ENCODE measurements around the gene KCNAB1. TPM values are rescaled to one million over a fixed set of nuclear protein-coding genes. Genes with fewer than 3 reads are reported as not detected.

The KCNAB1 gene
- polyA plus RNA-seq, 1 donor (not counting 4 experiments of a cell fraction or from before 2014, with no cell fraction given): 0.03 TPM

DNA sequence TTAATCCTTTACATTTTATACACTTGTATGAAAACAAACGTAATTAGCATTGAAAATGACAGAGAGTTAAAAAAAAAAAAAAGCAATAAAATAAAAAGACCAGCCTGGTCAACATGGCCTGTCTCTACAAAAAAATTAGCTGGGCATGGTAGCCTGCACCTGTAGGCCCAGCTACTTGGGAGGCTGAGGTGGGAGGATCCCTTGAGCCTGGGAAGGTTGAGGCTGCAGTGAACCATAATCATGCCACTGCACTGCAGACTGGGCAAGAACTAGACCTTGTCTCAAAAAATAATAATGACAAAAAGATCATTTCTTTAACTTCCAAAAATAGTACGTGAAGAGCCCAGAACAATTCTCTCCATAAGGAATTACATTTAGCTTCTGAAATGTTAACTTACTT is 432.6 kb downstream of the KCNAB1 start:
- no peak for DNase-seq (ENCODE audit: low read depth, low spot score)
- peak overlapping the region; percentile 92 for H3K4me2 ChIP-seq (ENCODE audit: control insufficient read depth, extremely low read depth, insufficient read depth, low read depth, low read length)
- FAIRE-seq: no peak
- no peaks in the 10 kb centered on the region for H3K27me3 ChIP-seq (ENCODE audit: control insufficient read depth, extremely low read depth, insufficient read depth, low read length)
- peak overlapping the region; percentile 96 for H3K9ac ChIP-seq (ENCODE audit: control insufficient read depth, extremely low read depth, insufficient read depth, low read length)
- no peaks in the 10 kb centered on the region for H4K20me1 ChIP-seq (ENCODE audit: control insufficient read depth, extremely low read depth, insufficient read depth, low read length)
- H3K9me3 ChIP-seq (ENCODE audit: control insufficient read depth, low read depth, low read length): no peaks in the 10 kb centered on the region
- H3K36me3 ChIP-seq (ENCODE audit: control insufficient read depth in 2 of 2, extremely low read depth in 1 of 2, insufficient read depth in 2 of 2, low read length in 2 of 2): peaks cover 3 to 46% of the 10 kb centered on the region in 2 experiments
- H3K79me2 ChIP-seq (ENCODE audit: control insufficient read depth, insufficient read depth, low read length): peaks cover 66% of the 10 kb centered on the region
- H3K4me1 ChIP-seq (ENCODE audit: control insufficient read depth, extremely low read depth, insufficient read depth, low read length): peaks cover 58% of the 10 kb centered on the region
- peak overlapping the region; percentile 94 to 99 (median 94) for H3K4me3 ChIP-seq (ENCODE audit: control insufficient read depth in 2 of 3, extremely low read depth in 1 of 3, insufficient read depth in 2 of 3, low read depth in 1 of 3, low read length in 3 of 3)
- peak overlapping the region; percentile 89 for H3K27ac ChIP-seq (ENCODE audit: control insufficient read depth, insufficient read depth, low read length)
- dilution Hi-C loops (cut with MboI; ENCODE audit: extremely low pct_ligation_motif_present, low sequenced_read_pairs): no loop called here
- H3K9me1 ChIP-seq (ENCODE audit: control insufficient read depth, extremely low read depth, insufficient read depth, low read length): no peaks in the 10 kb centered on the region
- H2AFZ ChIP-seq (ENCODE audit: control insufficient read depth, low read length): no peak overlapping the region
- TF ChIP-seq, protein P1, sequence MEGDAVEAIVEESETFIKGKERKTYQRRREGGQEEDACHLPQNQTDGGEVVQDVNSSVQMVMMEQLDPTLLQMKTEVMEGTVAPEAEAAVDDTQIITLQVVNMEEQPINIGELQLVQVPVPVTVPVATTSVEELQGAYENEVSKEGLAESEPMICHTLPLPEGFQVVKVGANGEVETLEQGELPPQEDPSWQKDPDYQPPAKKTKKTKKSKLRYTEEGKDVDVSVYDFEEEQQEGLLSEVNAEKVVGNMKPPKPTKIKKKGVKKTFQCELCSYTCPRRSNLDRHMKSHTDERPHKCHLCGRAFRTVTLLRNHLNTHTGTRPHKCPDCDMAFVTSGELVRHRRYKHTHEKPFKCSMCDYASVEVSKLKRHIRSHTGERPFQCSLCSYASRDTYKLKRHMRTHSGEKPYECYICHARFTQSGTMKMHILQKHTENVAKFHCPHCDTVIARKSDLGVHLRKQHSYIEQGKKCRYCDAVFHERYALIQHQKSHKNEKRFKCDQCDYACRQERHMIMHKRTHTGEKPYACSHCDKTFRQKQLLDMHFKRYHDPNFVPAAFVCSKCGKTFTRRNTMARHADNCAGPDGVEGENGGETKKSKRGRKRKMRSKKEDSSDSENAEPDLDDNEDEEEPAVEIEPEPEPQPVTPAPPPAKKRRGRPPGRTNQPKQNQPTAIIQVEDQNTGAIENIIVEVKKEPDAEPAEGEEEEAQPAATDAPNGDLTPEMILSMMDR (optimal IDR thresholded peaks at IDR 0.05 in 1 of 3, IDR thresholded peaks at IDR 0.05 in 1 of 3, conservative IDR thresholded peaks at IDR 0.05 in 1 of 3; ENCODE audit: extremely low read depth in 1 of 3, insufficient read depth in 2 of 3, low read length in 3 of 3): no peak
- no peak for TF ChIP-seq EZH2 (IDR thresholded peaks at IDR 0.05; ENCODE audit: low read length)

DNA sequence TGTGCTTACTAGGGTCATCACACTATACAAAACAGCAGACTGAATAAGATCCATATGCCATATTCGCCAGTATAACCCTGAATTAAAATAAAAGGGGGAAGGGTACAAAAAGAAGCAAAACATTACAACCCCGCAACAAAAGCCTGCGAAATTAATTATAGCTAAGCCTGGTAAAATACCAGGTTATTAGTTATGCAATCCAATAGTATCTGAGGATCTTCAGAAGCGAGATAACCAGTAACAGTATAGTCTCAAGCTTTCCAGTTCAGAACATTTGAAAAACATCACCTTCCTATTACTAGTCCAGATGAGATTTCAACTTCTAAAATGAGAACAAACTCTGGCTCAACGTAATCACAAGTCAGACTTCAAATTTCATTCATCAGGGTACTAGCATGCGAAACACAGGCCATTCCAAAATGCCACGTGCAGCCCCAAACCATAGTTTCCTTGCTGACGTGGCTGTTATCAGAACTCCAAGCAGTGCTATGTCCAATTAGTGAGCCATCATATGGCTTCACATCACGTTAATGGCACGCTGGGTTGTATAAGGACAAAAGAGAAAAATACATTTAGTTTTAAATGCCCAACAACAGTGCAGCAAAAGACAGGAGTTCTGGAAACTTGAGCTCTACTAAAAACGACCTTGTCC is 433.5 kb downstream of the KCNAB1 start:
- peaks cover 60% of the 10 kb centered on the region for H3K79me2 ChIP-seq (ENCODE audit: control insufficient read depth, insufficient read depth, low read length)

More for the DNA sequence above, 433.5 kb downstream of the KCNAB1 start:
- Histone ChIP-seq H2AFZ (ENCODE audit: control insufficient read depth, low read length) (no peak overlapping the region), H3K4me2 (ENCODE audit: control insufficient read depth, extremely low read depth, insufficient read depth, low read depth, low read length) (peak overlapping the region; percentile 92), H3K9ac (ENCODE audit: control insufficient read depth, extremely low read depth, insufficient read depth, low read length) (peak overlapping the region; percentile 96), H3K4me3 (ENCODE audit: control insufficient read depth in 2 of 3, extremely low read depth in 1 of 3, insufficient read depth in 2 of 3, low read depth in 1 of 3, low read length in 3 of 3) (peak overlapping the region; percentile 94 to 99 (median 94)), H3K9me1 (ENCODE audit: control insufficient read depth, extremely low read depth, insufficient read depth, low read length) (no peaks in the 10 kb centered on the region), H3K36me3 (ENCODE audit: control insufficient read depth in 2 of 2, extremely low read depth in 1 of 2, insufficient read depth in 2 of 2, low read length in 2 of 2) (peaks cover 3 to 40% of the 10 kb centered on the region in 2 experiments), H3K27ac (ENCODE audit: control insufficient read depth, insufficient read depth, low read length) (peak overlapping the region; percentile 89), H3K4me1 (ENCODE audit: control insufficient read depth, extremely low read depth, insufficient read depth, low read length) (peaks cover 49% of the 10 kb centered on the region), H3K27me3 (ENCODE audit: control insufficient read depth, extremely low read depth, insufficient read depth, low read length) (no peaks in the 10 kb centered on the region), H3K9me3 (ENCODE audit: control insufficient read depth, low read depth, low read length) (no peaks in the 10 kb centered on the region), H4K20me1 (ENCODE audit: control insufficient read depth, extremely low read depth, insufficient read depth, low read length) (no peaks in the 10 kb centered on the region)
- TF ChIP-seq, protein P1 (optimal IDR thresholded peaks at IDR 0.05 in 1 of 3, IDR thresholded peaks at IDR 0.05 in 1 of 3, conservative IDR thresholded peaks at IDR 0.05 in 1 of 3; ENCODE audit: extremely low read depth in 1 of 3, insufficient read depth in 2 of 3, low read length in 3 of 3): no peak
- no peak for TF ChIP-seq EZH2 (IDR thresholded peaks at IDR 0.05; ENCODE audit: low read length)
- dilution Hi-C loops (cut with MboI; ENCODE audit: extremely low pct_ligation_motif_present, low sequenced_read_pairs): no loop called here
- DNase-seq (ENCODE audit: low read depth, low spot score) (no peak), FAIRE-seq (peak; percentile 94)

Measured in keratinocyte (primary cell).